ENCODE measurements around the gene SMARCAL1.
"Not testable (repeated sequence)": the region's sequence is repeated elsewhere in the genome, so short reads cannot be mapped to it uniquely, and the experiment has no call there.

Gene SMARCAL1

GRCh38 chr2:216502381-216503158, 90.3 kb downstream of the SMARCAL1 start:
- DNase-seq (ENCODE audit: low read depth) = no peak

DNA sequence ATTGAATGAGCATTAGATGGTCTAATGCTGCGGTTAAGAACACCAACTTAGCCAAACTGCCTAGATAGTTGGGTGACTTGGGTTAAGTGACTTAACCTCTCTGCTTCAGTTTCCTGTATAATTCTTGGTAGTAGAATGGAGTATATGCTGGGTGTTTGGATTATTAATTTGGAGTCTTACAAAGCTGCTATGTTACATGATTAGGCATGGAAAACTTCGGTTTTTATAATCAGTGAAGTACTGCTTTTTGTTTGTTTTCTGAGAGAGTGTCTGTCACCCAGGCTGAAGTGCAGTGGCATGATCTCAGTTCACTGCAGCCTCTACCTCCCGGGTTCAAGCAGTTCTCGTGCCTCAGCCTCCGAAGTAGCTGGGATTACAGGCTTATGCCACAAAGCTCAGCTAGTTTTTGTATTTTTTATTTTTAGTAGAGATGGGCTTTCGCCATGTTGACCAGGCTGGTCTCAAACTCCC, 90.9 kb downstream of the SMARCAL1 start:
- DNase-seq (ENCODE audit: low read depth) = no peak

DNA sequence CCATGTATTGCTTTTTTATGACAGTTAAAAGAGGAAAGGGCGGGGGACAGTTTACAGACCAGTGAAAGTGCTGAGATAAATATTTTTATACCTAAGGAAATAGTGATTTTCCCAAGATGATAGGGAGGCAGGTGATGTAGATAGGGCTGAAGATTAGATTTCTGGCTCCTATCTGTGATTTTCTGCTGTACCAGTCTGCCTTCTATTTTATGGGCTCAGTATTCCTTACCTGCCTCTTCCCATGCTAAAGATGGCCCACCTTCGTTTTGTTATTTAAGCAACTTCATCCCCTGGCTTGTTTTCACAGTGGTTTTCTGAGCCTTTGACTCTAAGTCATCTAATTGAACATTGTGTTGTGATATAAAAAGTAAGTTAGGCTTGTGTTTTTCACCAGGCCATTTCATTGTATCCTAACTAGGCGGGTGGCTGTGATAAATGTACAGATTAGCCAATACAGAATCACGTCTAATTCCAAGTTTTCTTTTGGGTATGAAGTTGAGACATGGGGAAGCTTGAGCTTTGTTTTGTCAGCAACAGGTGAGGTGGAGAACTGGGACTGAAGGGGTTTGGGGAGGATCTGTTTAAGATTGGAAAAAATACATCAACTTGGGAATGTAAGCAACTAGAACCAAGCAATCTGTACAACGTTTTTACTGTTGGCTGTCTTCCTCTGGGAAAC, 91.6 kb downstream of the SMARCAL1 start:
- no peak for DNase-seq (ENCODE audit: low read depth)

GRCh38 chr2:216504376-216504762, 92.1 kb downstream of the SMARCAL1 start:
- DNase-seq (ENCODE audit: low read depth) = no peak

DNA sequence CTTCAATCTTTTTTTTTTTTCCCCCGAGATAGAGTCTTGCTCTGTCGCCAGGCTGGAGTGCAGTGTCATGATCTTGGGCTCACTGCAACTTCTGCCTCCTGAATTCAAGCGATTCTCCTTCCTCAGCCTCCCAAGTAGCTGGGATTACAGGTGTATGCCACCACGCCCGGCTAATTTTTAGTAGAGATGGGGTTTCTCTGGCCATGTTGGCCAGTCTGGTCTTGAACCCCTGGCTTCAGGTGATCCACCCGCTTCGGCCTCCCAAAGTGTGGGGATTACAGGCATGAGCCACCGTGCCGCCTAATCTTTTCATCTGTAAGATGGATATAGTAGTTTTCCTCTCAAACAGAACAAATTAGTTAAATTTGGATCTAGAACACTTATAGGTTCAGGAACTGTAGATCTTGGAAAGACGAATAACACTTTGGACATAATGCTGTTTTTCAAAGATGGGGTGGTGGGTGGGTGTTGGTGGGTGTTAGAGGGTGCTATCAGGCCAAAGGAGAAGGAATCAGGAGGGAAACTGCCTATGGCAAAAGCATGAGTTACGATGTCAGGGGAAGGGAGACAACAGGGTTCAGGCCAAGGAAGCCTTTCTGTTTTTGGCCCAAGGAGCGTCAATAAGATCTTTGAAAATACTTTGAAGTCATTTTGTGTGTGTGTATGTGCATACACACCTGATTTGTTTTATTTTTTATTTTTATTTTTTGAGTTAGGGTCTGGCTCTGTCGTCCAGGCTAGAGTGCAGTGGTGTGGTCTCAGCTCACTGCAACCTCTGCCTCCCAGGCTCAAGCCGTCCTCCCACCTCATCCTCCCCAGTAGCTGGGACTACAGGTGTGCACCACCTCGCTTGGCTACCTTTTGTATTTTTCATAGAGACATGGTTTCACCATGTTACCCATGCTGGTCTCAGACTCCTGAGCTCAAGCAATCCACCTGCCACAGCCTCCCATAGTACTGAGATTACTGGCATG, 93.1 kb downstream of the SMARCAL1 start:
- no peak for DNase-seq (ENCODE audit: low read depth)

- no peak for DNase-seq (ENCODE audit: low read depth)
Observed at GRCh38 chr2:216507220-216508160, 95.2 kb downstream of the SMARCAL1 start.

DNA sequence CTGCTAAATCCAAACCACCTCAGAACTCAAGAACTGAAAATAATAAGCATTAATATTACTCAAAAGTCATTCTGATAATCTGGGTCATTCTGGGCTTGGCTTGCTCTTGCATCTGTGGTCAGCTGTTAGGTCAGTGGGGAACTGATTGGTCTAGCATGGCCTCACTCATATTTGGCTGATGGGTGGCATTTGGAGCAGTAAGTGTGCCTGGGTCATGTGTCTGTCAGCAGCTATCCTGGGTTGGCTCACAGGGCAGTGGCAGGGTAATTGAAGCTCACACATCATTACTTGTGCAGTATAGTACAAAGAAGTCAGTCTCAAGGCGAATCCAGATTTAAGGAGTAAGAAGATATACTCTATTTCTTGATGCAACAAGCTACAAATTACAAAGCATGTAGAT, 95.9 kb downstream of the SMARCAL1 start:
- DNase-seq (ENCODE audit: low read depth) = no peak

DNA sequence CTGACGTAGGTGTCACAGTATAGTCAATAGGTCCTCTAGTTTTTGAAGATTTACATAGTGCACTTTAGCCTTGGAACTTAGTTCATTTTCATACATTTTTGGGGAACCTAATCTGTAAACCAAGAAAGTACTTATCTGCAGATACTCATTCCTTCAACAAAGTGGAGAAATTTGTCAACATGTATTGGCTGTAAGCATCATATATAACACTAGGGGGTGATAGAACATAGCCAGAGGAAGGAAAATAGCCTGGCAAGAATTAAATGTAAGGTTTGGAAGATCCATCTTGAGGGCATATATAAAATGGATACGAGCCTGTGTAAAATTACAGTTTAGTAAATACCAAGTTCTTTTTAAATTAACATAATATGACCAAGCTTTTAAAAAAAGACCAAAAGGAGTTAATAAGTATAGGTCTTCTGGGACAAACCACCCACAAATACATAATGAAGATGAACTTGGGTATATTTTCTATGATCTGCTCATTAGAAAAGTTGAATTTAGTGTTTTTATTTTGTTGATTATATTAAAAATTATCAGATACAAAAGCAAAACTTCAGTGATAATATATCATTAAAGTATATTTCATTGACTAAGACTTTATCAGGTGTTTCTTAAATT, 104.6 kb downstream of the SMARCAL1 start:
- DNase-seq (ENCODE audit: low read depth) = peak; percentile 57

DNA sequence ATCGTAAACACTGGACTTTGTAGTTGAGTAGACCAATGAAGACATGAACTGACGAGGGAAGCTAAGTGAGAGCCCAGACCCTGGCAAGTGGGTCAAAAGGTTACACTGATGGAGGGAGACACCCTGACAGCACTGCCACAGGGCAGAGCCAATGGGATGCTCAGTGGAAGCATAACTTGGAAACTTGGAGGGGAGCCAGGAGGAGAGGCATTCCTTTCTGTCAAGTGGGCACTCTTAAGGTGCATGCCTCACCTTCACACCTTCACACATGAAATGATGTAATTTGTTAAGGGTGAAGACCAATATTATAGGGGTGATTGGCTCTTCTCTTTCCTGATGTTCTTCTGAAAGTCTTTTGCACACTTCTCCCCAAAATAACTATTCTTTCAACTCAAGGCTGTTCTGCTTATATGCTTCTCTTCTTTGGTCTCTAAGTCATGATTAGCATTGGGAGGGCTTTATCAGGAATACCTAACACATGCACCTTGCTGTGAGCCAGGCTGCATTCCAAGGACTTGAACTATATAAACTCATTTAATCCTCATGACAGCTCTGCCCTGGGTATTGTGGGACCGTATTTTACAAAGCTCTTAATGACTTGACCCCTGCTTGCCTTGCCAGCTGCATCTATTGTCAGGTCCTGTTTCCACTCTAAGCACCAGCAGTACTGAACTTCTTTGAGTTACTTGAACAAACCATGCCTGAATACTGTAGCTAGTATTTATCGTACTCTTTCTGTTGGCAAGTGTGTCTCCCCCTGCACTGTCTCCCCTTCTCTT, 105.4 kb downstream of the SMARCAL1 start:
- DNase-seq (ENCODE audit: low read depth) = no peak

DNA sequence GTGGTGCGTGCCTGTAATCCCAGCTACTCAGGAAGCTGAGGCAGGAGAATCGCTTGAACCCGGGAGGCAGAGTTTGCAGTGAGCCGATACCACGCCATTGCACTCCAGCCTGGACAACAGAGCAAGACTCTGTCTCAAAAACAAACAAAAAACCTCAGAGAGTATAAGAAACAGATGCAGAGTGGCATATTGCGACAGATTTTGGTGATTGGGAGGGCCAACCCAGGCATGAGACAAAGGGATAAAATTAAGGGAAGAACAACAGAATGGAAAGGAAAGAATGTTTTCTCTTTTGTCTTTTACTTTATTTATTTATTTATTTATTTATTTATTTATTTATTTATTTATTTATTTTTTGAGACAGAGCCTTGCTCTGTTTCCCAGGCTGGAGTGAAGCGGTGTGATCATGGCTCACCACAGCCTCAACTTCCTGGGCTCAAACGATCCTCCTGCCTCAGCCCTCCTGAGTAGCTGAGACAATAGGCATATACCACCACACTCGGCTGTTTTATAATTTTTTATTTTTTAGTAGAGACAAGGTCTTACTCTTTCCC, 106.4 kb downstream of the SMARCAL1 start:
- not testable (repeated sequence) for DNase-seq (ENCODE audit: low read depth)

- DNase-seq (ENCODE audit: low read depth) = peak; percentile 84
Observed at GRCh38 chr2:216519154-216519762, 107.0 kb downstream of the SMARCAL1 start.

- DNase-seq (ENCODE audit: low read depth) = peak; percentile 51
Observed at GRCh38 chr2:216520112-216520511, 107.8 kb downstream of the SMARCAL1 start.

DNA sequence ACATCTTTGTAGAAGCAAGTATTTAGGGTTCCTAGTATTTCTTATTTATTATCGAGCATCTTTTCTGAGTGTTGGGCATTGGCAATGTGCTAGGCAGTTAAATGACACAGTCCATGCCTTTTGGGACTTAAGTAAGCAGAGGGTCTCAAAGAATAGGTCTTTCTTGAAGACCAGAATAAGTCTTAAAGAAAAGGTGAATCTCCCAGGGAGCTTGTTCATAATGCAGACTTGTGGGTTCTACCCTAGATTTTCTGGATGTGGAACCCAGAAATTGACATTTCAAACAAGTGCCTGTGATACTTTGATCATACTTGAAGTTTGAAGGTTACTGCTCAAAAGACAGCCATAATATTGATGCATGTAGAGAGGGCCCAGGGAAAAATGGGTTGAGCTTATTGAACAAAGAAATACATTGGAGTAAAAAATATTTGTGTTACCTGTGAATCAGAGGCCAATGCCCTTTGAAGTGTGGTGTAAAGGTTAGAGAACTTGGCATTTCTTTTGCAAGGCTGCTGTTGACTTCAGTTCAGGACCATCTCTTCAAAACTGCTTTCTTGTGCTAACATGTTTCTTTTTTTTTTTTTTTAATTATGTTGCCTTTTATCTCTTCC, 110.7 kb downstream of the SMARCAL1 start:
- no peak for DNase-seq (ENCODE audit: low read depth)

- no peak for DNase-seq (ENCODE audit: low read depth)
Observed at GRCh38 chr2:216525972-216526371, 113.7 kb downstream of the SMARCAL1 start.

DNA sequence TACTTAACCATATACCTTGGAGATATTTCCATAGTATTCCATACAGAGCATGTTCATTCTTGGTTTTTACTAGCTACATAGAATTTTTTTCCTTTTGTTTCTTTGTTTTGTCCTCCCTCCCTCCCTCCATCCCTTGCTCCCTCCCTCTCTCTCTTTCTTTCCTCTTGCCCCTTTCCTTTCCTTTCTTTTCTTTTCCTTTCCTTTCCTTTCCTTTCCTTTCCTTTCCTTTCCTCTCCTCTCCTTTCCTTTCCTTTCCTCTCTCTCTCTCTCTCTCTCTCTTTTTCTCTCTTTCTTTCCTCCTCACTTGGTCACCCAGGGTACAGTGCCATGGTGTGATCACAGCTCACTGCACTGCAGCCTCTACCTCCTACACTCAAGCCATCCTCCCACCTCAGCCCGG, 114.7 kb downstream of the SMARCAL1 start:
- DNase-seq (ENCODE audit: low read depth) = no peak

DNA sequence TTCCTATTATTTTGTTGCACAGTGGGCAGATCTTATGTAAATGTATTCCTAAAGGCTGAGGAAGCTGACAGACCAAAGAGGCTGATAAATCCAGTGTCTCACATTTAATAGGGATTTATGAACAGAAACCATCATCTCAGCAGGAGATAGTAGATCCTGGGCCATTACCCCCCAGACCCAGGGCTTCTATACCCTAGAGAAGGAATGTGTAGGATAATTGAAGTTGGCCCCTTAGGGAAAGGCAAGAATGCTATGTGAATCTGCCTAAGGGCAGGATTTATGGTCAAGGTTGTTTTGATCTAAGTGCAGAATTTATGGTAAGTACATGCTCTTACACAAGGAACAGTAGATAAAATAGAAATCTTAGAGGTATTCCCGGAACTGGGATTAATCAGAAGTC, 115.3 kb downstream of the SMARCAL1 start:
- DNase-seq (ENCODE audit: low read depth) = peak; percentile 79

- DNase-seq (ENCODE audit: low read depth) = no peak
Observed at GRCh38 chr2:216532562-216532961, 120.3 kb downstream of the SMARCAL1 start.
